Smooth muscle cell (in vitro differentiated cells): Measurements from ENCODE around the gene RTL10. TPM values are rescaled to one million over a fixed set of nuclear protein-coding genes. Genes with fewer than 3 reads are reported as not detected.
A peak's percentile ranks its signal among the peaks of the same experiment; 100 is the strongest.

ENCODE experiments used
- DNase-seq: peaks from one replicate; lab custom pipeline; 2025; ENCODE audit not compliant: unreplicated experiment; lab: John Stamatoyannopoulos, UW
- H2AFZ ChIP-seq: fragments of 200-600 bp; sonication (generic); 2 replicates; pipeline ENCODE4 v1.6.0; 2016; ENCODE audit warnings: antibody characterized with exemption, low read depth, mild to moderate bottlenecking
- H3F3A ChIP-seq: fragments of 200-600 bp; sonication (generic); 2 replicates; pipeline ENCODE4 v1.6.0; 2017; ENCODE audit warnings: antibody characterized with exemption, low read depth
- H3K27ac ChIP-seq: fragments of 200-600 bp; sonication (generic); 2 replicates; pipeline ENCODE4 v1.5.1; 2016; ENCODE audit warnings: low read depth, mild to moderate bottlenecking
- H3K27me3 ChIP-seq: fragments of 200-600 bp; sonication (generic); 2 replicates; pipeline ENCODE4 v1.6.1; 2016; ENCODE audit warnings: low read depth, mild to moderate bottlenecking
- H3K36me3 ChIP-seq: fragments of 200-600 bp; sonication (generic); 2 replicates; pipeline ENCODE4 v1.5.1; 2016; ENCODE audit warnings: low read depth
- H3K4me1 ChIP-seq: fragments of 200-600 bp; sonication (generic); 2 replicates; pipeline ENCODE4 v1.5.1; 2016; ENCODE audit warnings: low read depth
- H3K4me2 ChIP-seq: fragments of 200-600 bp; sonication (generic); 2 replicates; pipeline ENCODE4 v1.6.0; 2016; ENCODE audit warnings: mild to moderate bottlenecking
- H3K4me3 ChIP-seq: fragments of 200-600 bp; sonication (generic); 2 replicates; pipeline ENCODE4 v1.5.1; 2016; ENCODE audit warnings: mild to moderate bottlenecking
- H3K79me2 ChIP-seq: fragments of 200-600 bp; sonication (generic); 2 replicates; pipeline ENCODE4 v1.6.0; 2016; ENCODE audit warnings: low read depth, mild to moderate bottlenecking
- H3K9ac ChIP-seq: fragments of 200-600 bp; sonication (generic); 2 replicates; pipeline ENCODE4 v1.6.0; 2016; ENCODE audit warnings: low read depth
- H3K9me3 ChIP-seq: fragments of 200-600 bp; sonication (generic); replicated peaks from 2 replicates; pipeline ENCODE4 v1.5.1; 2016; ENCODE audit warnings: low read depth
- H4K20me1 ChIP-seq: fragments of 200-600 bp; sonication (generic); 2 replicates; pipeline ENCODE4 v1.6.0; 2016; ENCODE audit warnings: low read depth
- CTCF ChIP-seq: fragments of 200-600 bp; sonication (generic); IDR thresholded peaks from 2 replicates; pipeline ENCODE4 v1.5.1; 2017; ENCODE audit warnings: borderline replicate concordance, mild to moderate bottlenecking, antibody characterized with exemption; ENCODE audit not compliant: insufficient read depth, poor library complexity, severe bottlenecking
- WGBS: methylation state at CpG from one replicate; pipeline ENCODE4 v1.1.7; 2016; ENCODE audit warnings: low lambda C conversion rate; 5-methylcytosine and 5-hydroxymethylcytosine counted together
- polyA plus RNA-seq: library from polyadenylated mRNA; unstranded; fragments of >200 nt; fragmentation: Nextera tagmentation; extraction: Ambion mirVana; gene quantifications from 2 replicates; pipeline ENCODE4 v1.2.1, GENCODE V29; 2016
- total RNA-seq: library from RNA; depleted of rRNA; stranded (reverse); fragments of >200 nt; gene quantifications from 2 replicates; pipeline ENCODE4 v1.2.3, GENCODE V29; 2014

RTL10 gene
- total and polyA plus RNA-seq, 2 experiments from 2014 or later = 3.8 to 7.5 TPM

GRCh38 chr22:19882446-19883381 lies 28.0 kb upstream of the RTL10 start:
- no peak overlapping the region for H3K4me3 ChIP-seq
- H3K36me3 ChIP-seq = no peaks in the 10 kb centered on the region
- WGBS = 88% methylated on average over 26 of the region's 26 CpGs
- TF ChIP-seq CTCF = no peak
- H2AFZ ChIP-seq = no peak overlapping the region
- no peak overlapping the region for H3K9ac ChIP-seq
- H3K27ac ChIP-seq = peak overlapping the region; percentile 64
- H4K20me1 ChIP-seq = no peaks in the 10 kb centered on the region
- H3K4me2 ChIP-seq = no peak overlapping the region
- H3K27me3 ChIP-seq = no peaks in the 10 kb centered on the region
- no peak for DNase-seq
- H3K79me2 ChIP-seq = no peaks in the 10 kb centered on the region
- H3K9me3 ChIP-seq = no peaks in the 10 kb centered on the region
- peaks cover 7% of the 10 kb centered on the region for H3F3A ChIP-seq
- H3K4me1 ChIP-seq = peaks cover 17% of the 10 kb centered on the region

- no peak overlapping the region for H2AFZ ChIP-seq
- DNase-seq = no peak
- peaks cover 17% of the 10 kb centered on the region for H3K4me1 ChIP-seq
Measured at GRCh38 chr22:19880786-19881569, 26.3 kb upstream of the RTL10 start.

GRCh38 chr22:19879992-19880785 lies 25.5 kb upstream of the RTL10 start:
- Histone ChIP-seq H3K27me3 (no peaks in the 10 kb centered on the region), H2AFZ (no peak overlapping the region), H3K4me3 (no peak overlapping the region), H3K4me2 (peak overlapping the region; percentile 80), H3F3A (peaks cover 7% of the 10 kb centered on the region), H3K27ac (no peak overlapping the region), H3K9ac (peak overlapping the region; percentile 50), H3K9me3 (no peaks in the 10 kb centered on the region), H3K4me1 (peaks cover 17% of the 10 kb centered on the region), H3K36me3 (no peaks in the 10 kb centered on the region), H3K79me2 (no peaks in the 10 kb centered on the region), H4K20me1 (no peaks in the 10 kb centered on the region)
- no peak for DNase-seq
- WGBS = 89% methylated on average over 34 of the region's 34 CpGs
- no peak for TF ChIP-seq CTCF

More at GRCh38 chr22:19880786-19881569, 26.3 kb upstream of the RTL10 start:
- peak overlapping the region; percentile 50 for H3K9ac ChIP-seq
- no peak overlapping the region for H3K4me3 ChIP-seq
- WGBS = 21% methylated on average over 27 of the region's 27 CpGs
- no peaks in the 10 kb centered on the region for H3K36me3 ChIP-seq
- H4K20me1 ChIP-seq = no peaks in the 10 kb centered on the region
- H3K79me2 ChIP-seq = no peaks in the 10 kb centered on the region
- H3K9me3 ChIP-seq = no peaks in the 10 kb centered on the region
- H3K4me2 ChIP-seq = peak overlapping the region; percentile 80
- no peaks in the 10 kb centered on the region for H3K27me3 ChIP-seq
- no peak for TF ChIP-seq CTCF
- H3F3A ChIP-seq = peaks cover 7% of the 10 kb centered on the region
- H3K27ac ChIP-seq = peak overlapping the region; percentile 64
